Measurements from ENCODE around the gene HSFX3.
"Not testable (repeated sequence)": the region's sequence is repeated elsewhere in the genome, so short reads cannot be mapped to it uniquely, and the experiment has no call there.

- not testable (repeated sequence) for TF ChIP-seq CTCF, POLR2AphosphoS5, POLR2A (IDR thresholded peaks at IDR 0.05)
Observed at GRCh38 chrX:149598603-149599002, 48.9 kb upstream of the HSFX3 start.

All from gastroesophageal sphincter (tissue), 3 donors.